Glutamatergic neuron (in vitro differentiated cells): Measurements from ENCODE around the gene SHH. TPM values are rescaled to one million over a fixed set of nuclear protein-coding genes. Genes with fewer than 3 reads are reported as not detected.

ENCODE experiments used
- DNase-seq: peaks from one replicate; pipeline ENCODE4 v3.0.0; 2022
- H3K27ac Mint-ChIP-seq: one replicate; pipeline ENCODE4 v1.8.0; 2020; ENCODE audit warnings: mild to moderate bottlenecking, mixed read lengths, inconsistent platforms; ENCODE audit not compliant: unreplicated experiment
- H3K27me3 Mint-ChIP-seq: one replicate; pipeline ENCODE4 v1.8.0; 2020; ENCODE audit warnings: mild to moderate bottlenecking, moderate library complexity, mixed read lengths, inconsistent platforms; ENCODE audit not compliant: unreplicated experiment
- H3K36me3 Mint-ChIP-seq: one replicate; pipeline ENCODE4 v1.8.0; 2020; ENCODE audit warnings: mild to moderate bottlenecking, mixed read lengths, inconsistent platforms; ENCODE audit not compliant: unreplicated experiment
- H3K4me1 Mint-ChIP-seq: one replicate; pipeline ENCODE4 v1.8.0; 2020; ENCODE audit warnings: mild to moderate bottlenecking, low read depth, mixed read lengths, inconsistent platforms; ENCODE audit not compliant: unreplicated experiment
- H3K4me3 Mint-ChIP-seq: one replicate; pipeline ENCODE4 v1.8.0; 2020; ENCODE audit warnings: mild to moderate bottlenecking, mixed read lengths, inconsistent platforms; ENCODE audit not compliant: unreplicated experiment
- H3K9me3 Mint-ChIP-seq: one replicate; pipeline ENCODE4 v1.8.0; 2020; ENCODE audit warnings: mild to moderate bottlenecking, moderate library complexity, mixed read lengths, inconsistent platforms; ENCODE audit not compliant: unreplicated experiment
- CTCF ChIP-seq: fragments of 200-600 bp; sonication (generic); IDR thresholded peaks from one replicate; pipeline ENCODE4 v1.5.0; 2021; ENCODE audit not compliant: partially characterized antibody, unreplicated experiment
- total RNA-seq: library from RNA; stranded (reverse); fragmentation: NEBNext Ultra II Directional; extraction: Animal tissue kit (Norgen Biotek cat#: 25700); gene quantifications from one replicate; pipeline ENCODE4 v1.2.1, GENCODE V29; 2021; ENCODE audit not compliant: unreplicated experiment

Gene SHH
- total RNA-seq, 1 donor from 2014 or later: not detected

GRCh38 chr7:155858521-155859061 lies 46.3 kb upstream of the SHH start:
- H3K4me1 Mint-ChIP-seq: no peaks in the 10 kb centered on the region
- no peak overlapping the region for H3K27ac Mint-ChIP-seq
- no peak for TF ChIP-seq CTCF
- H3K4me3 Mint-ChIP-seq: no peak overlapping the region
- H3K36me3 Mint-ChIP-seq: no peaks in the 10 kb centered on the region
- H3K9me3 Mint-ChIP-seq: no peaks in the 10 kb centered on the region
- no peaks in the 10 kb centered on the region for H3K27me3 Mint-ChIP-seq
- DNase-seq: no peak

- H3K9me3 Mint-ChIP-seq: no peaks in the 10 kb centered on the region
- TF ChIP-seq CTCF: no peak
- no peaks in the 10 kb centered on the region for H3K27me3 Mint-ChIP-seq
- H3K4me3 Mint-ChIP-seq: no peak overlapping the region
- H3K27ac Mint-ChIP-seq: no peak overlapping the region
- H3K36me3 Mint-ChIP-seq: no peaks in the 10 kb centered on the region
- no peak for DNase-seq
- H3K4me1 Mint-ChIP-seq: no peaks in the 10 kb centered on the region
Observed at GRCh38 chr7:155857141-155857540, 44.9 kb upstream of the SHH start.

GRCh38 chr7:155856656-155857055 lies 44.4 kb upstream of the SHH start:
- DNase-seq: no peak
- H3K27ac Mint-ChIP-seq: no peak overlapping the region

GRCh38 chr7:155852426-155853301 lies 40.4 kb upstream of the SHH start:
- H3K36me3 Mint-ChIP-seq: no peaks in the 10 kb centered on the region
- no peak for DNase-seq

More at GRCh38 chr7:155856656-155857055, 44.4 kb upstream of the SHH start:
- TF ChIP-seq CTCF: no peak
- Mint-ChIP-seq H3K4me1 (no peaks in the 10 kb centered on the region), H3K36me3 (no peaks in the 10 kb centered on the region), H3K9me3 (no peaks in the 10 kb centered on the region), H3K27me3 (no peaks in the 10 kb centered on the region), H3K4me3 (no peak overlapping the region)

More at GRCh38 chr7:155852426-155853301, 40.4 kb upstream of the SHH start:
- H3K27ac Mint-ChIP-seq: no peak overlapping the region
- H3K27me3 Mint-ChIP-seq: no peaks in the 10 kb centered on the region
- H3K9me3 Mint-ChIP-seq: no peaks in the 10 kb centered on the region
- no peak overlapping the region for H3K4me3 Mint-ChIP-seq
- no peak for TF ChIP-seq CTCF
- H3K4me1 Mint-ChIP-seq: no peaks in the 10 kb centered on the region
